GM12878 (cell line): ENCODE measurements around the gene PANX2. TPM values are rescaled to one million over a fixed set of nuclear protein-coding genes. Genes with fewer than 3 reads are reported as not detected.

ENCODE experiments used
- ATAC-seq: fragments of 200-7000 bp; cut with Tn5 transposase; 3 replicates; pipeline ENCODE4 v1.9.1; 2020; ENCODE audit warnings: mild to moderate bottlenecking, moderate library complexity
- BruUV-seq: library from RNA; stranded (reverse); fragments of 400-500 nt; replicated peaks from 2 replicates; lab custom pipeline; 2021; lab: Mats Ljungman, UMichigan
- CTCF ChIA-PET: fragments of 300-600 bp; sonication (Branson Sonifier 250); formaldehyde crosslinking; extraction: SDS; loops from one replicate; lab custom pipeline; 2021; ENCODE audit warnings: inconsistent platforms; lab: Yijun Ruan, JAX
- POLR2A ChIA-PET: fragments of 350-600 bp; formaldehyde crosslinking; extraction: SDS; loops from one replicate; lab custom pipeline; 2021; ENCODE audit warnings: inconsistent platforms; lab: Charles Lee
- RAD21 ChIA-PET: fragments of 300-600 bp; sonication (Branson Sonifier 250); formaldehyde crosslinking; loops from one replicate; lab custom pipeline; 2023; ENCODE audit warnings: antibody characterized with exemption; ENCODE audit not compliant: unreplicated experiment; lab: Charles Lee
- SMC1A ChIA-PET: fragments of 300-600 bp; sonication (Branson Sonifier 250); formaldehyde crosslinking; loops from one replicate; lab custom pipeline; 2023; ENCODE audit not compliant: unreplicated experiment, uncharacterized antibody; lab: Charles Lee
- DNase-seq: peaks from one replicate; pipeline ENCODE4 v3.0.0-alpha.2; 2011; ENCODE audit warnings: low read depth, low spot score
- FAIRE-seq: peaks from 3 replicates; lab custom pipeline; 2011; peaks lifted over from hg19 to GRCh38; lab: Jason Lieb, UNC
- H2AFZ ChIP-seq: 2 replicates; pipeline ENCODE4 v1.6.0; 2011; ENCODE audit warnings: low read depth, low read length, control low read depth; ENCODE audit not compliant: control insufficient read depth
- H3K27ac ChIP-seq: 2 replicates; pipeline ENCODE4 v1.5.1; 2011; ENCODE audit warnings: control low read depth; ENCODE audit not compliant: control insufficient read depth, insufficient read depth
- H3K27me3 ChIP-seq, 2 experiments: replicated peaks in 1 of 2; 2 replicates each; pipeline versions ENCODE4 v1.6.0 to v1.6.1; 2011; ENCODE audit warnings: low read length in 1 of 2; ENCODE audit not compliant: control insufficient read depth in 2 of 2, insufficient read depth in 2 of 2
- H3K36me3 ChIP-seq, 2 experiments: 2 replicates each; pipeline ENCODE4 v1.5.1; 2011; ENCODE audit warnings: low read length in 1 of 2; ENCODE audit not compliant: control insufficient read depth in 2 of 2, insufficient read depth in 2 of 2
- H3K4me1 ChIP-seq: 2 replicates; pipeline ENCODE4 v1.6.1; 2011; ENCODE audit warnings: mild to moderate bottlenecking, low read length, moderate library complexity, mixed read lengths; ENCODE audit not compliant: control insufficient read depth, insufficient read depth
- H3K4me2 ChIP-seq: 2 replicates; pipeline ENCODE4 v1.6.0; 2011; ENCODE audit warnings: control low read depth; ENCODE audit not compliant: control insufficient read depth, insufficient read depth
- H3K4me3 ChIP-seq: fragments of 200-600 bp; sonication (generic); 2 replicates; pipeline ENCODE4 v1.5.1; 2016
- H3K79me2 ChIP-seq: 2 replicates; pipeline ENCODE4 v1.6.0; 2011; ENCODE audit warnings: low read length; ENCODE audit not compliant: control insufficient read depth, insufficient read depth
- H3K9ac ChIP-seq: 2 replicates; pipeline ENCODE4 v1.8.0; 2011; ENCODE audit warnings: low read length, control low read depth, mixed read lengths; ENCODE audit not compliant: control insufficient read depth, insufficient read depth
- H3K9me3 ChIP-seq: replicated peaks from 3 replicates; pipeline ENCODE4 v1.5.1; 2011; ENCODE audit warnings: mild to moderate bottlenecking, low read length; ENCODE audit not compliant: control insufficient read depth, insufficient read depth
- H4K20me1 ChIP-seq: 2 replicates; pipeline ENCODE4 v1.6.0; 2011; ENCODE audit not compliant: control insufficient read depth, insufficient read depth
- CBX5 ChIP-seq: sonication (generic); IDR thresholded peaks from 2 replicates; pipeline ENCODE4 v1.6.1; 2016; ENCODE audit warnings: low read depth, moderate library complexity, mild to moderate bottlenecking, inconsistent platforms
- CHD1 ChIP-seq: IDR thresholded peaks from 2 replicates; pipeline ENCODE4 v1.6.1; 2012; ENCODE audit warnings: low read depth, low read length, improper control_type of control experiment
- ELK1 ChIP-seq: IDR thresholded peaks from 2 replicates; pipeline ENCODE4 v1.6.1; 2012; ENCODE audit warnings: low read depth, low read length, improper control_type of control experiment
- FOS ChIP-seq: IDR thresholded peaks from 3 replicates; pipeline ENCODE4 v1.6.1; 2011; ENCODE audit warnings: borderline replicate concordance; ENCODE audit not compliant: insufficient read length; ENCODE audit errors: extremely low read depth
- HDAC2 ChIP-seq: fragments of 200-600 bp; sonication (generic); IDR thresholded peaks from 2 replicates; pipeline ENCODE4 v1.6.1; 2017
- KDM1A ChIP-seq: fragments of 200-600 bp; sonication (generic); IDR thresholded peaks from 2 replicates; pipeline ENCODE4 v1.6.1; 2016; ENCODE audit warnings: borderline replicate concordance
- MXI1 ChIP-seq: fragments of 150-350 bp; IDR thresholded peaks from 2 replicates; pipeline ENCODE4 v1.6.1; 2011; ENCODE audit warnings: low read depth, mild to moderate bottlenecking, inconsistent platforms, low read length, improper control_type of control experiment
- MYC ChIP-seq: IDR thresholded peaks from 2 replicates; pipeline ENCODE4 v1.6.1; 2011; ENCODE audit warnings: mild to moderate bottlenecking, low read length, moderate library complexity, inconsistent platforms; ENCODE audit not compliant: insufficient read depth, insufficient replicate concordance, insufficient read length, severe bottlenecking
- PML ChIP-seq: IDR thresholded peaks from 2 replicates; pipeline ENCODE4 v1.6.1; 2012; ENCODE audit warnings: low read length, inconsistent platforms
- POU2F2 ChIP-seq: IDR thresholded peaks from 3 replicates; pipeline ENCODE4 v1.6.1; 2011; ENCODE audit warnings: low read depth, mild to moderate bottlenecking, low read length, borderline replicate concordance
- RFX5 ChIP-seq: IDR thresholded peaks from 2 replicates; pipeline ENCODE4 v1.6.1; 2011; ENCODE audit warnings: low read depth, low read length, improper control_type of control experiment
- SMC3 ChIP-seq: IDR thresholded peaks from 2 replicates; pipeline ENCODE4 v1.6.1; 2011; ENCODE audit warnings: low read length, improper control_type of control experiment, borderline replicate concordance
- STAT1 ChIP-seq: fragments of 450-650 bp; conservative IDR thresholded peaks from 2 replicates; pipeline ENCODE4 v1.6.1; 2014; ENCODE audit warnings: antibody characterized with exemption, mild to moderate bottlenecking
- WGBS: methylation state at CpG from one replicate; pipeline ENCODE4 v1.1.6; 2016; ENCODE audit warnings: low lambda C conversion rate; ENCODE audit not compliant: insufficient replicate concordance, insufficient coverage; ENCODE audit errors: missing lambda C conversion rate; 5-methylcytosine and 5-hydroxymethylcytosine counted together
- in situ Hi-C: fragments of 300-500 bp; cut with MboI; formaldehyde crosslinking; loops from 9 replicates; pipeline ENCODE4 v1.14.3; 2018; ENCODE audit warnings: mixed read lengths
- intact Hi-C: fragments of 100-400 bp; cut with micrococcal nuclease; formaldehyde crosslinking; loops from one replicate; pipeline ENCODE4 v1.14.2; 2022; ENCODE audit not compliant: unreplicated experiment
- polyA plus RNA-seq, 11 experiments: library from polyadenylated mRNA; depleted of rRNA in 4 of 11; unstranded in 6 of 11; stranded (reverse) in 5 of 11; fragments of >200 nt; fragmentation: Nextera tagmentation in 4 of 11; fragmentation: Illumina TruSeq in 1 of 11; extraction: Ambion mirVana in 4 of 11; extraction: Trizol in 1 of 11; gene quantifications; 1 replicate in 1 of 11; 2 replicates in 10 of 11; pipeline versions ENCODE4 v1.2.1 to v1.2.3, GENCODE V29; 2011 to 2016; ENCODE audit warnings: inconsistent platforms in 2 of 11, missing spikeins in 2 of 11, low read depth in 1 of 11
- total RNA-seq, 4 experiments: library from RNA; depleted of rRNA in 3 of 4; stranded (reverse); fragments of >200 nt in 3 of 4; fragmentation: Illumina TruSeq in 1 of 4; extraction: Trizol in 1 of 4; gene quantifications; 2 replicates each; pipeline versions ENCODE4 v1.2.1 to v1.2.3, GENCODE V29; 2013 to 2021
- TF ChIP-seq, protein P1 (sequence below): IDR thresholded peaks from 2 replicates; pipeline ENCODE4 v1.6.1; 2012; ENCODE audit warnings: mild to moderate bottlenecking, low read depth, low read length

PANX2 gene
- total and polyA plus RNA-seq, 10 of the 15 experiments (the other 5 are each of a cell fraction or from before 2014, with no cell fraction given) = 0.04 to 0.44 (median 0.17) TPM; not detected in 5

GRCh38 chr22:50213263-50213662 is 42.7 kb downstream of the PANX2 start:
- DNase-seq (no peak), ATAC-seq (no peak), FAIRE-seq (no peak)
- no peaks in the 10 kb centered on the region for H3K27me3 ChIP-seq
- no peaks in the 10 kb centered on the region for H3K4me1 ChIP-seq
- ChIA-PET POLR2A (no interaction called here), SMC1A (interaction anchor here (0.6 kb wide), 1 partner anchor 348 kb away, joined by 5 read pairs; no protein-coding TSS in a partner anchor), RAD21 (interaction anchor here (0.7 kb wide), 1 partner anchor 63 kb away, joined by 3 read pairs; no protein-coding TSS in a partner anchor), CTCF (interaction anchor here (4.0 kb wide), 1 partner anchor 65 kb away, joined by 15 read pairs; no protein-coding TSS in a partner anchor)
- H3K9me3 ChIP-seq = no peaks in the 10 kb centered on the region
- no peak overlapping the region for H3K9ac ChIP-seq
- intact Hi-C loops (no loop called here), in situ Hi-C loops (loop anchor here (5.0 kb wide), 1 partner anchor 66 kb away; no protein-coding TSS in a partner anchor)
- WGBS = 99% methylated on average over 9 of the region's 9 CpGs
- H4K20me1 ChIP-seq = no peaks in the 10 kb centered on the region; the same call in 1 of the 2 replicates
- no peaks in the 10 kb centered on the region; the same call in 1 of the 2 replicates for H3K79me2 ChIP-seq
- no peak overlapping the region for H2AFZ ChIP-seq
- no TSS peak for BruUV-seq
- no peak overlapping the region for H3K27ac ChIP-seq
- H3K4me3 ChIP-seq = no peak overlapping the region
- no peak for TF ChIP-seq CHD1
- TF ChIP-seq PML = no peak
- no peak for TF ChIP-seq RFX5
- TF ChIP-seq CBX5 = no peak
- no peak for TF ChIP-seq KDM1A
- TF ChIP-seq, protein P1, sequence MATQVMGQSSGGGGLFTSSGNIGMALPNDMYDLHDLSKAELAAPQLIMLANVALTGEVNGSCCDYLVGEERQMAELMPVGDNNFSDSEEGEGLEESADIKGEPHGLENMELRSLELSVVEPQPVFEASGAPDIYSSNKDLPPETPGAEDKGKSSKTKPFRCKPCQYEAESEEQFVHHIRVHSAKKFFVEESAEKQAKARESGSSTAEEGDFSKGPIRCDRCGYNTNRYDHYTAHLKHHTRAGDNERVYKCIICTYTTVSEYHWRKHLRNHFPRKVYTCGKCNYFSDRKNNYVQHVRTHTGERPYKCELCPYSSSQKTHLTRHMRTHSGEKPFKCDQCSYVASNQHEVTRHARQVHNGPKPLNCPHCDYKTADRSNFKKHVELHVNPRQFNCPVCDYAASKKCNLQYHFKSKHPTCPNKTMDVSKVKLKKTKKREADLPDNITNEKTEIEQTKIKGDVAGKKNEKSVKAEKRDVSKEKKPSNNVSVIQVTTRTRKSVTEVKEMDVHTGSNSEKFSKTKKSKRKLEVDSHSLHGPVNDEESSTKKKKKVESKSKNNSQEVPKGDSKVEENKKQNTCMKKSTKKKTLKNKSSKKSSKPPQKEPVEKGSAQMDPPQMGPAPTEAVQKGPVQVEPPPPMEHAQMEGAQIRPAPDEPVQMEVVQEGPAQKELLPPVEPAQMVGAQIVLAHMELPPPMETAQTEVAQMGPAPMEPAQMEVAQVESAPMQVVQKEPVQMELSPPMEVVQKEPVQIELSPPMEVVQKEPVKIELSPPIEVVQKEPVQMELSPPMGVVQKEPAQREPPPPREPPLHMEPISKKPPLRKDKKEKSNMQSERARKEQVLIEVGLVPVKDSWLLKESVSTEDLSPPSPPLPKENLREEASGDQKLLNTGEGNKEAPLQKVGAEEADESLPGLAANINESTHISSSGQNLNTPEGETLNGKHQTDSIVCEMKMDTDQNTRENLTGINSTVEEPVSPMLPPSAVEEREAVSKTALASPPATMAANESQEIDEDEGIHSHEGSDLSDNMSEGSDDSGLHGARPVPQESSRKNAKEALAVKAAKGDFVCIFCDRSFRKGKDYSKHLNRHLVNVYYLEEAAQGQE = no peak
- no peak for TF ChIP-seq ELK1
- no peak for TF ChIP-seq FOS
- TF ChIP-seq SMC3 = no peak
- no peak for TF ChIP-seq POU2F2
- TF ChIP-seq MYC = no peak
- TF ChIP-seq STAT1 = no peak
- TF ChIP-seq HDAC2 = no peak
- no peak for TF ChIP-seq MXI1
- no peak overlapping the region for H3K4me2 ChIP-seq
- peaks cover 31 to 32% of the 10 kb centered on the region in 2 experiments; a peak in 3 of 4 replicates for H3K36me3 ChIP-seq
